Measurements from ENCODE around the gene MTHFR. TPM values are rescaled to one million over a fixed set of nuclear protein-coding genes. Genes with fewer than 3 reads are reported as not detected.
A peak's percentile ranks its signal among the peaks of the same experiment; 100 is the strongest.

Gene MTHFR
- total RNA-seq, 1 donor from 2014 or later: 45.4 TPM

GRCh38 chr1:11793819-11794218 is 11.9 kb downstream of the MTHFR start:
- DNase-seq (no peak), ATAC-seq (no peak)
- TF ChIP-seq, protein P1, sequence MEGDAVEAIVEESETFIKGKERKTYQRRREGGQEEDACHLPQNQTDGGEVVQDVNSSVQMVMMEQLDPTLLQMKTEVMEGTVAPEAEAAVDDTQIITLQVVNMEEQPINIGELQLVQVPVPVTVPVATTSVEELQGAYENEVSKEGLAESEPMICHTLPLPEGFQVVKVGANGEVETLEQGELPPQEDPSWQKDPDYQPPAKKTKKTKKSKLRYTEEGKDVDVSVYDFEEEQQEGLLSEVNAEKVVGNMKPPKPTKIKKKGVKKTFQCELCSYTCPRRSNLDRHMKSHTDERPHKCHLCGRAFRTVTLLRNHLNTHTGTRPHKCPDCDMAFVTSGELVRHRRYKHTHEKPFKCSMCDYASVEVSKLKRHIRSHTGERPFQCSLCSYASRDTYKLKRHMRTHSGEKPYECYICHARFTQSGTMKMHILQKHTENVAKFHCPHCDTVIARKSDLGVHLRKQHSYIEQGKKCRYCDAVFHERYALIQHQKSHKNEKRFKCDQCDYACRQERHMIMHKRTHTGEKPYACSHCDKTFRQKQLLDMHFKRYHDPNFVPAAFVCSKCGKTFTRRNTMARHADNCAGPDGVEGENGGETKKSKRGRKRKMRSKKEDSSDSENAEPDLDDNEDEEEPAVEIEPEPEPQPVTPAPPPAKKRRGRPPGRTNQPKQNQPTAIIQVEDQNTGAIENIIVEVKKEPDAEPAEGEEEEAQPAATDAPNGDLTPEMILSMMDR (IDR thresholded peaks at IDR 0.05): no peak
- H3K27me3 ChIP-seq (ENCODE audit: low read depth): no peaks in the 10 kb centered on the region
- H3K4me1 ChIP-seq: peaks cover 70% of the 10 kb centered on the region
- H3K27ac ChIP-seq: peak overlapping the region; percentile 18
- no peak overlapping the region for H3K4me3 ChIP-seq
- peaks cover 82% of the 10 kb centered on the region for H3K36me3 ChIP-seq
- intact Hi-C loops (cut with DNase I): no loop called here
- no peaks in the 10 kb centered on the region for H3K9me3 ChIP-seq

- H3K4me3 ChIP-seq: no peak overlapping the region
- intact Hi-C loops (cut with DNase I): no loop called here
- TF ChIP-seq, protein P1 (IDR thresholded peaks at IDR 0.05): no peak
- peak overlapping the region; percentile 93 for H3K27ac ChIP-seq
- no peaks in the 10 kb centered on the region for H3K27me3 ChIP-seq (ENCODE audit: low read depth)
- ATAC-seq (peak; percentile 30 to 33), DNase-seq (peak; percentile 69)
- peaks cover 66% of the 10 kb centered on the region for H3K36me3 ChIP-seq
- H3K4me1 ChIP-seq: peaks cover 71% of the 10 kb centered on the region
- H3K9me3 ChIP-seq: no peaks in the 10 kb centered on the region
These were observed 13.7 kb downstream of the MTHFR start for GRCh38 chr1:11792106-11792505.

- no peaks in the 10 kb centered on the region for H3K27me3 ChIP-seq (ENCODE audit: low read depth)
- peak; percentile 88 for DNase-seq
- intact Hi-C loops (cut with DNase I): no loop called here
- H3K9me3 ChIP-seq: no peaks in the 10 kb centered on the region
- peaks cover 61% of the 10 kb centered on the region for H3K36me3 ChIP-seq
- H3K27ac ChIP-seq: peak overlapping the region; percentile 93
- peak; percentile 86 to 90 for ATAC-seq
- H3K4me1 ChIP-seq: peaks cover 71% of the 10 kb centered on the region
- H3K4me3 ChIP-seq: no peak overlapping the region
- TF ChIP-seq, protein P1 (IDR thresholded peaks at IDR 0.05): no peak
These were observed 14.7 kb downstream of the MTHFR start for GRCh38 chr1:11790880-11791715.

DNA sequence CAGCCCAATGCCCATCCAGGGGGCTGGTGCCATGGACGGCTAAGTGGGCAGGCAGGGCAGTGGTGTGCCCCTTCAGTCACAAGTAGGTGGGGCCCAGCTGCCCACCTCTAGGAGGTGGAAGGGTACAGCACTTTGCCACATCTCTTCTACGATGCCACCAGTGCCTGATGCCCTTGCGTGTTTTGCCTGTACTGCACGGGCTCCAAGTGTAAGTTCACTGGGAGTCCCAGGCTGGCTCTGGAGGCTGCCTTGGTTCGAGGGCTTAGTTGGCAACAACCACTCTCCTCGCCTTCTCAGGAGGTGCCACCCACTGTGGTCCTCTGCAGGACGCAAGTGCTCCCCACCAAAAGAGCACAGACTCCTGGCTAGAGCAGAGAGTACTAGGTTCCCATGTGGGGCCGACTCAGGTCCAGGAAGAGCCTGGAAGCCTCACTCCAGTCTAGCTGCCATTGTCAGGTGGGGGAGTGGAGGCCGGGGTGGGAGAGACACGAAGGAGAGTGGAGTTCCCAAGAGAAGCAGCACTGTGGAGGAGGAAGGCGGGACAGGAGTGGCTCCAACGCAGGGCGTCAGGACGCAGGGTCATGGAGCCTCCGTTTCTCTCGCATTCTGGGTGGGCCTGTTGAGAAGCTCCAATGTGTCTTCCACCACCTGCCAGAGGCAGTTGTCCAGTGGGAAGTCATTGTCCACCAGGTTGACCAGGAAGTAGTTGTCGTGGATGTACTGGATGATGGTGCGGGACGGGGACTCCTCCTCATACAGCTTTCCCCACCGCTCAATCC is 15.5 kb downstream of the MTHFR start:
- H3K4me1 ChIP-seq: peaks cover 77% of the 10 kb centered on the region
- intact Hi-C loops (cut with DNase I): no loop called here
- ATAC-seq: no peak
- no peaks in the 10 kb centered on the region for H3K27me3 ChIP-seq (ENCODE audit: low read depth)
- no peaks in the 10 kb centered on the region for H3K9me3 ChIP-seq
- TF ChIP-seq, protein P1 (IDR thresholded peaks at IDR 0.05): no peak
- H3K36me3 ChIP-seq: peaks cover 52% of the 10 kb centered on the region
- H3K27ac ChIP-seq: peak overlapping the region; percentile 93
- DNase-seq: no peak
- no peak overlapping the region for H3K4me3 ChIP-seq

GRCh38 chr1:11789126-11790067 is 16.4 kb downstream of the MTHFR start:
- Histone ChIP-seq H3K27ac (peak overlapping the region; percentile 93), H3K4me3 (peak overlapping the region; percentile 5), H3K27me3 (ENCODE audit: low read depth) (no peaks in the 10 kb centered on the region), H3K36me3 (peaks cover 44% of the 10 kb centered on the region), H3K9me3 (no peaks in the 10 kb centered on the region), H3K4me1 (peaks cover 86% of the 10 kb centered on the region)
- no peak for ATAC-seq
- TF ChIP-seq, protein P1 (IDR thresholded peaks at IDR 0.05): no peak
- no peak for DNase-seq
- intact Hi-C loops (cut with DNase I): no loop called here
